Measurements from ENCODE around the gene GP1BB.
"Not testable (repeated sequence)": the region's sequence is repeated elsewhere in the genome, so short reads cannot be mapped to it uniquely, and the experiment has no call there.

The GP1BB gene

GRCh38 chr22:19714312-19715187 is 8.8 kb upstream of the GP1BB start, which contains the start of gene SEPTIN5:
SEPTIN5 (plus strand) TSS chr22:19714503; CDS start chr22:19714589, 86 bp downstream.
- DNase-seq: no peak

- DNase-seq: no peak
Observed at GRCh38 chr22:19715188-19715930, 8.0 kb upstream of the GP1BB start.

GRCh38 chr22:19716041-19716828 is 7.1 kb upstream of the GP1BB start:
- DNase-seq: no peak

GRCh38 chr22:19716829-19717105 is 6.6 kb upstream of the GP1BB start:
- no peak for DNase-seq

- DNase-seq: no peak
Observed at GRCh38 chr22:19717181-19717580, 6.2 kb upstream of the GP1BB start.

DNA sequence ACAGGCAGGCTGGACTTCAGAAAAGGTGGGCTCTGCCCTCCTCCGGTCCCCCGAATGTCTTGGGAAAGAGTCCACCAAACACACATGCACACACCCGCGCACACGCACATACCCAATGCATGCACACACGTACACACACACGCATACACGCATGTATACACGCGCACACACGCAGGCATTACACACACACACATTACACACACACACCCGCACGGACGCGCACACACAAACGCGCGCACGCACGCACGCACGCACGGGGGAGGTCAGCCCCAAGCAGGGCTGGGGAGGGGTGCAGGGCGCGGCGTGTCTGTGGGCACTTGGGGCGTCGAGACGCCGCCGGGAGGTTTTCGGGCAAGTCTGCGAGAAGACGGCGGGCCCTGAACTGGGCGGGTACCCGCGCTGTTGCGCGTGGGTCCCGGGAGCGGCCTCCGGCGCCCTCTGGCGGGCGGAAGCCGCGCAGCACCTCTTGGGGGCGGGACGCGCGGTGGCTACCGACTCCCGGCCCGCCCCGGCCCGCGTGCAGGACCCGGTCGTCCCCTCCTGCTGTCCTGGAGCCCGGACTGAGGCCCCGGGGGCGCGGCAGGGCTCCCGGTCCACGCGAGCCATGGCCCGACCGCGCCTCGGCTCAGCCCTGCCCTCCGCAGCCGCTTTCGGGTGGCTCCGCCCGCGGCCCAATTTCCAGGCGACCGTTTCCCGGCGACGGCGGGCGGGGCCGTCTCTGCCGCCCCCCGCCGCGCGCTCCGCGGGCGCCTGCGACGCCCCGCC is 5.5 kb upstream of the GP1BB start:
- DNase-seq: peak; percentile 86 to 89

- no peak for DNase-seq
Observed at GRCh38 chr22:19718456-19719049, 4.8 kb upstream of the GP1BB start.

- no peak for DNase-seq
Observed at GRCh38 chr22:19719050-19719482, 4.3 kb upstream of the GP1BB start.

DNA sequence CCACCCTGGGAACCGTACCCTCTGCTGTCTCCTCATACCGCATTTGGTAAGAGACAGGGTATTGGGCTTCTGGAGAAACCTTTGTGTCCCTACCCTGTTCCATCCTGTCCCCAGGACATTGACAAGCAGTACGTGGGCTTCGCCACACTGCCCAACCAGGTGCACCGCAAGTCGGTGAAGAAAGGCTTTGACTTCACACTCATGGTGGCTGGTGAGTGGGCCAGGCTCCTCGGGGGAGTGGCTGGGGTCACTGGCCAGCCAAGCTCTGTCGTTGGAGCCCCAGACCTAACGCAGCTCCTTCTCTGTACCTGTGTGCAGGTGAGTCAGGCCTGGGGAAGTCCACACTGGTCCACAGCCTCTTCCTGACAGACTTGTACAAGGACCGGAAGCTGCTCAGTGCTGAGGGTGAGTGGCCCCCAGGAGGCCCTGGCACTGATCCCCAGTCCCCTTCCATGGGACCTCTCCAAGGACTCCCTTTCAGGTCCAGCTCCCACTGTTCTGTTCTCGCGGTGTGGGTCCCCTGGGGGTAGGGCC is 3.8 kb upstream of the GP1BB start:
- DNase-seq: no peak

GRCh38 chr22:19720150-19720827 is 3.0 kb upstream of the GP1BB start:
- no peak for DNase-seq

DNA sequence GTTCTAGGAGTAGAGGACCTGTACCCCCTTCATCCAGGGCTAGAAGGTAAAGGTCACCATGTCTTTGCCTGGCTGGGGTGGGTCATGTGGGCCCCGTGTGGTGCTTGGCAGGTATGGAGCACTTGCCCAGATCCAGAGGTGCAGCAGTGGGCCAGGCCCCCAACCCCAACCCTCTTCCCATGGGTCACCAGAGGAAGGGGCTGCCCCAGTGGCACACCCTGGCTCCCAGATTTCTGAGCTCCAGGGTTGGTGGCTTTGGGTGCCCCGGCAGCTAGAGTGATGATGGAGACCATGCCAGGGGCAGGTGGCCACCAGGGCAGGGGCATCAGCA is 2.4 kb upstream of the GP1BB start:
- no peak for DNase-seq

DNA sequence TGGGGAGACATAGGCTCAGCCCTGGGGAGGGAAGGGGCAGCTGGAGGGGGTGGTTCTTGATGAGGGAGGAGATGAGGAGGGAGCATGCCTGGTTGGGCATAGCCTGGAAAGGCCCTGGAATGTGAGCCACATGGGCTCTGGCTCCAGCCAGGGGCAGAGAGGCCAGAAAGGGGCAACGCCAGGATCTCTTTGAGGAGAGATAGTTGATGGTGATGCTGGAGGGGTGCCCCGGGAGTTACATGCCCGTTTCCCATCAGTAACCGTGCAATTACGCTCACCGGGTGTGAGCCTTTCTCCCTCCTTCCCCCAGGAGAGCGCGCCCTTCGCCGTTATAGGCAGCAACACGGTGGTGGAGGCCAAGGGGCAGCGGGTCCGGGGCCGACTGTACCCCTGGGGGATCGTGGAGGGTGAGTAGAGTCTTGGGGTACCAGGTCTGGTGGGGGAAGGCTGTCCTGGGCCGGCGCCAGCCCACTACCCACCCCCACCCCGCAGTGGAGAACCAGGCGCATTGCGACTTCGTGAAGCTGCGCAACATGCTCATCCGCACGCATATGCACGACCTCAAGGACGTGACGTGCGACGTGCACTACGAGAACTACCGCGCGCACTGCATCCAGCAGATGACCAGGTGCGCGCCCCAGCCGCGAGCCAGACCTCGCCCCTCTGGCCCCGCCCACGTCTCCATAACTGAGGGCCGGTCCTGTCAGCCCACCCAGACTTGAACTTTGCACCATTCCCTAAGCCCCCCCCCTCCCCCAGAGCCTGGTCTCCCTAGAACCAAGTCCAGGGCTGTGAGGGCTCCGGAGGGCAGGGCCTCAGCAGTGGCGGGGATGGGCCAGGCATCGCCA is 1.8 kb upstream of the GP1BB start:
- no peak for DNase-seq

DNA sequence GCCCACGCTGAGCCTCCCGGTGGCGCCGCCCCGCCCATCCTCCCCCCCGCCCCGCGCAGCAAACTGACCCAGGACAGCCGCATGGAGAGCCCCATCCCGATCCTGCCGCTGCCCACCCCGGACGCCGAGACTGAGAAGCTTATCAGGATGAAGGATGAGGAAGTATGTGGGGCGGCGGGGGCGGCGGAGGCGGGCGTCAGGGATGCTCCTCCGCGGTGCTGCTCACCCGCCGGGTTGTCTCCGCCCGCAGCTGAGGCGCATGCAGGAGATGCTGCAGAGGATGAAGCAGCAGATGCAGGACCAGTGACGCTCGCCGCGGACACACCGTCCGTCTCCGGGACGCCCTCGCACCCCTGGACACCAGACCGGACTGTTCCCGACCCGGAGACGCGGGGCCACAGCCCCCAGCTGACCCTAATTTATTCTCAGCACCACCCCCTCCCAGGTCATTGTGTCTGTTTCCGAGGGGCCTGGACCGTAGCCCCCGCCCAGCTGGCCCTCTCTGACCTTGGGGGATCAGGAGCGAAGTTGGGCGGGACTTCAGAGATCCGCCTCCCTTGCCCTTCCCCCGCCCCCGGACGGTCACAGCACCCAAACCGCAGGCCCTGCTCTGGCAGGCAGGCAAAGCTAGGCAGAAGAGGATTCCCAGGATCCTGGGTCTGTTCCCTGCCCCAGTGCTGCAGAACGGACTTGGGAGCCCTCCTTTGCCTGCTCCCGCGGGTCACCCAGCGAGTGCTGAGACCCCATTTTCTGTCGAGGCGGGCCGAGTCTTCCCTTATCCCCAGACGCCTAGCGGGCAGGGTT is 959 bp upstream of the GP1BB start:
- DNase-seq: no peak

GRCh38 chr22:19722982-19723231 is 432 bp upstream of the GP1BB start:
- no peak for DNase-seq

DNA sequence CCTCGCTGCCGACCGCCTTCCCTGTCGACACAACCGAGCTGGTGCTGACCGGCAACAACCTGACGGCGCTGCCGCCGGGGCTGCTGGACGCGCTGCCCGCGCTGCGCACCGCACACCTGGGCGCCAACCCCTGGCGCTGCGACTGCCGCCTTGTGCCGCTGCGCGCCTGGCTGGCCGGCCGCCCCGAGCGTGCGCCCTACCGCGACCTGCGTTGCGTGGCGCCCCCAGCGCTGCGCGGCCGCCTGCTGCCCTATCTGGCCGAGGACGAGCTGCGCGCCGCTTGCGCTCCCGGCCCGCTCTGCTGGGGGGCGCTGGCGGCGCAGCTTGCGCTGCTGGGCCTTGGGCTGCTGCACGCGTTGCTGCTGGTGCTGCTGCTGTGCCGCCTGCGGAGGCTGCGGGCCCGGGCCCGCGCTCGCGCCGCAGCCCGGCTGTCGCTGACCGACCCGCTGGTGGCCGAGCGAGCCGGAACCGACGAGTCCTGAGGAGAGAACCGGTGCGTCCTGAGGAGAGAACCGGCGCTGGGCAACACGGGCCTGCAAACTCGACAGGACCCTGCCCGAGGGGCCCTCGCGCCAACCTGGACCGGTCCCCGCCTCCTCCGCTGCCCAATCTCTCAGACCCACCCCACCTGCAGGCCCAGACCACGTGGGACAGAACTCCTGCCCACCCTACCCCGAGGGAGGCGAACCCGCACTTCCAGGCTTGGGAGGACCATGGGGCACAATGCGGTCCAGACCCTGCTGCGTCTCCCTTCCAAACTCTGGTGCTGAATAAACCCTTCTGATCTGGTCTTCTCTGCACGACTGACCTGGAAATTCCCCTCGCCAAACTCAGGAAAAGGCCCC is 866 bp downstream of the GP1BB start:
- DNase-seq: peak; percentile 62 to 74

GRCh38 chr22:19724927-19725661 is 1.8 kb downstream of the GP1BB start:
- no peak for DNase-seq

GRCh38 chr22:19726064-19726788 is 2.9 kb downstream of the GP1BB start:
- not testable (repeated sequence) for DNase-seq
